ENCODE measurements around the gene CTF1.

Gene CTF1

DNA sequence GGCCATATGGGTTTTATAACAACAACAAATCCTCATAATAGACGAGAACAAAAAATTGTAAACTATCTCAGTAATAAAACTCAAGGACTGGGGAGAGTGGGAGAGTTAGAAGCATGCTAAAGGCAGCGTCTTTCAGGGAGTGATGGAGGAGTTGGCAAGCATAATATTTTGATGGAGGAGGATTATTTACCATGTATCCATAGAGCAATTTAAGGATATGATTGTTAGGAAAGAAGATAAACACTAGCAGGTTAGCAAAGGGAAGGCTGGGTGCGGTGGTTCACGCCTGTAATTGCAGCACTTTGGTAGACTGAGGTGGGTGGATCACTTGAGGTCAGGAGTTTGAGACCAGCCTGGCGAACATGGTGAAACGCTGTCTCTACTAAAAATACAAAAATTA is 30.4 kb upstream of the CTF1 start:
- TF ChIP-seq, protein P1, sequence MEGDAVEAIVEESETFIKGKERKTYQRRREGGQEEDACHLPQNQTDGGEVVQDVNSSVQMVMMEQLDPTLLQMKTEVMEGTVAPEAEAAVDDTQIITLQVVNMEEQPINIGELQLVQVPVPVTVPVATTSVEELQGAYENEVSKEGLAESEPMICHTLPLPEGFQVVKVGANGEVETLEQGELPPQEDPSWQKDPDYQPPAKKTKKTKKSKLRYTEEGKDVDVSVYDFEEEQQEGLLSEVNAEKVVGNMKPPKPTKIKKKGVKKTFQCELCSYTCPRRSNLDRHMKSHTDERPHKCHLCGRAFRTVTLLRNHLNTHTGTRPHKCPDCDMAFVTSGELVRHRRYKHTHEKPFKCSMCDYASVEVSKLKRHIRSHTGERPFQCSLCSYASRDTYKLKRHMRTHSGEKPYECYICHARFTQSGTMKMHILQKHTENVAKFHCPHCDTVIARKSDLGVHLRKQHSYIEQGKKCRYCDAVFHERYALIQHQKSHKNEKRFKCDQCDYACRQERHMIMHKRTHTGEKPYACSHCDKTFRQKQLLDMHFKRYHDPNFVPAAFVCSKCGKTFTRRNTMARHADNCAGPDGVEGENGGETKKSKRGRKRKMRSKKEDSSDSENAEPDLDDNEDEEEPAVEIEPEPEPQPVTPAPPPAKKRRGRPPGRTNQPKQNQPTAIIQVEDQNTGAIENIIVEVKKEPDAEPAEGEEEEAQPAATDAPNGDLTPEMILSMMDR (IDR thresholded peaks at IDR 0.05; ENCODE audit: insufficient read depth, low read depth, low read length, missing control alignments) = no peak
- DNase-seq (ENCODE audit: low read depth) = no peak
- H3K4me3 ChIP-seq (ENCODE audit: low read length) = no peak overlapping the region

DNA sequence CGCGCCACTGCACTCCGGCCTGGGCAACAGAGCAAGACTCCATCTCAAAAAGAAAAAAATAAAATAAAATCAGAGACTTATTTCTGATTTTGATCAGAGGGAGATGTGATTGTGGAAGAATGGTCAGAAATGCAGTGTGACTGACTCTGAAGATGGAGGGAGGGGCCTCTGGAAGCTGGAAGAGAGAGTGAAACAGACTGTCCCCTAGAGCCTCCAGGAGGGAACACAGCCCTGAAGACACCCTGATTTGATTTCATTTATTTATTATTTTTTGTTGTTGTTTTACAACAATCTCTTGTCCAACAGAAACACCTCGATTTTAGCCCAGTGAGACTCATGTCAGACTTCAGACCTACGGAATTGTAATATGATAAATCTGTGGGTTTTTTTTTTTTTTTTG is 28.7 kb upstream of the CTF1 start:
- peak; percentile 32 for DNase-seq (ENCODE audit: low read depth)
- TF ChIP-seq, protein P1 (IDR thresholded peaks at IDR 0.05; ENCODE audit: insufficient read depth, low read depth, low read length, missing control alignments) = peak; percentile 30

DNA sequence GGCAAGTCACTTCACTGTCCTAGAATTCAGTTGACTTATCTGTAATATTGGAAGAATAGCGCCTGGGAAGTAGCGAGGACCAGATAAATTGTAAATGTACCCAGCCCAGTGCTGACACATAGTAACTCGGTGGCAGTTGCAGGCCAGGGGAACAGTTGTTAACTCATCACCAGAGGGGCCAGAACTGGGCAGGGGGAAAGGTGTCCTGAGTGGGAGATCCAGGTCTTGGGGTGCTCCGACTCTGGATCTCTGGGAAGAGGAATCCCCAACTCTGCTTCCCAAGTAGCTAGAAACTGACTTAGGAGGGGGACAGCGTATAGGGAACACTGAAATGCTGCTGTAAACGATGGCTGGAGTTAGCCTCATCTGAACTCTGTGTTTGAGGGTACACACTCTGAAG is 25.5 kb upstream of the CTF1 start:
- DNase-seq (ENCODE audit: low read depth) = no peak
- TF ChIP-seq, protein P1 (IDR thresholded peaks at IDR 0.05; ENCODE audit: insufficient read depth, low read depth, low read length, missing control alignments) = no peak

More for the DNA sequence above, 28.7 kb upstream of the CTF1 start:
- H3K4me3 ChIP-seq (ENCODE audit: low read length) = no peak overlapping the region

DNA sequence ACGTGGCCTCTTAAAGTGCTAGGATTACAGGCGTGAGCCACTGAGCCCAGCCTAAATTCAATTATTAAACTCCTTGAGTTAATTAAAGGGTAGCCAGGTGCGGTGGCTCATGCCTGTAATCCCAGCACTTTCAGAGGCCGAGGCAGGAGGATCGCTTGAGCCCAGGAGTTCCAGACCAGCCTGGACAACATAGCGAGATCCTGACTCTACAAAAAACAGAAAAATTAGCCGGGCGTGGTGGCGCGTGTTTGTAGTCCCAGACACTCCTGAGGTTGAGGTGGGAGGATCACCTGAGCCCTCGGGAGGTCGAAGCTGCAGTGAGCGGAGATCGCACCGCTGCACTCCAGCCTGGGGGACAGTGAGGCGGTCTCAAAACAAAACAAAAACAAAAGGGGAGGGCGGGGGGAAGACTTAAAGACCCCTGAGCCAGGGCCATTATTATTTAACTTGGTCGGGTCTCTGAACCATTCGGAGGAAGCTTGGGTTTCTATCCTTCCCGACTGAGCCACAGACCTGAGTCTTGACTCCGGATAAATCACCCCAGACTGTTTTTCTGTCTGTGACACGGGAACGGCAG is 22.1 kb upstream of the CTF1 start:
- TF ChIP-seq, protein P1 (IDR thresholded peaks at IDR 0.05; ENCODE audit: insufficient read depth, low read depth, low read length, missing control alignments) = no peak
- peak overlapping the region; percentile 88 for H3K4me3 ChIP-seq (ENCODE audit: low read length)
- no peak for DNase-seq (ENCODE audit: low read depth)

More for the DNA sequence above, 25.5 kb upstream of the CTF1 start:
- H3K4me3 ChIP-seq (ENCODE audit: low read length) = no peak overlapping the region

DNA sequence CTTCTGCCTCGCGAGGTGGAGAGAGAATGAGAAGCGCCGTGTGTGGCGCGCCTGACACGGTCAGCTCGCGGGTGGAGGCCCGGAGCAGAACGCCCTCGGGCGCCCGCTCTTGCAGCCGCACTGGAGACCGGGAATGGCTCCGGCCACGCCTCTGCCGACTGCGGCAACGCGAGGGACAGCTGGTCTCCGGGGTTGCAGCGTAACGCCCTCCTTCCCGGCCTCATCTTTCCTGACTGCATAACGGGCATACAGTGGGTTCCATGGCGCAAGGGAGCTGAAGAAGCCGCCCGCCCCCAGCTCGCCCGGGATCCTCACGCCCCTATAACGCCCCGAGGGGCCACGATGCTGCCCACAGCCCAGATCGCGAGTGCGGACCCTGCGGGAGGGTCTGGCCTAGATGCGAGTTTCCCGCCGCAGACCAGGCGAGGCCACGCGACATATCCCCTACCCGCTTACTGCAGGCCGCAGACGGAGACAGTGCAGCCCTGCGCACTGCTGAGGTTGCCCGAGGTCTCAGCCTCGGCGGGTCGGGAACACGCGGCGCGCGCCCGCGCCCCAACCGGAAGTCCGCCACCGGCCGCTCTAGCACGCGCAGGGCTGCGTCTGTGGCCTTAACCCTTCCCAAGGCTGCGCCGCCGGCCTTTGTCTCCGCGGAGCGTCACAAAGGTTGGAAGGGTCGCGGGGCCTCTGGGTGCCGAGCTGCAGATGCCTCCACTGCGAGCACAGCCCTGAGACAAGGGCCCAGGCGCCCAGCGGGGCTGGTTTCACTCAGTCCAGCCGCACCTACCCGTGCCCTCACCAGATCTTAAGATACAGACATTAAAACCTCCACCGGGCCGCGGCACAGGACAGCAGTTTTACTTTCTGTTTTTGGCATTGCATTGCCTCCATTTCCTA is 21.3 kb upstream of the CTF1 start:
- TF ChIP-seq, protein P1 (IDR thresholded peaks at IDR 0.05; ENCODE audit: insufficient read depth, low read depth, low read length, missing control alignments) = no peak
- DNase-seq (ENCODE audit: low read depth) = peak; percentile 90
- peak overlapping the region; percentile 88 for H3K4me3 ChIP-seq (ENCODE audit: low read length)

DNA sequence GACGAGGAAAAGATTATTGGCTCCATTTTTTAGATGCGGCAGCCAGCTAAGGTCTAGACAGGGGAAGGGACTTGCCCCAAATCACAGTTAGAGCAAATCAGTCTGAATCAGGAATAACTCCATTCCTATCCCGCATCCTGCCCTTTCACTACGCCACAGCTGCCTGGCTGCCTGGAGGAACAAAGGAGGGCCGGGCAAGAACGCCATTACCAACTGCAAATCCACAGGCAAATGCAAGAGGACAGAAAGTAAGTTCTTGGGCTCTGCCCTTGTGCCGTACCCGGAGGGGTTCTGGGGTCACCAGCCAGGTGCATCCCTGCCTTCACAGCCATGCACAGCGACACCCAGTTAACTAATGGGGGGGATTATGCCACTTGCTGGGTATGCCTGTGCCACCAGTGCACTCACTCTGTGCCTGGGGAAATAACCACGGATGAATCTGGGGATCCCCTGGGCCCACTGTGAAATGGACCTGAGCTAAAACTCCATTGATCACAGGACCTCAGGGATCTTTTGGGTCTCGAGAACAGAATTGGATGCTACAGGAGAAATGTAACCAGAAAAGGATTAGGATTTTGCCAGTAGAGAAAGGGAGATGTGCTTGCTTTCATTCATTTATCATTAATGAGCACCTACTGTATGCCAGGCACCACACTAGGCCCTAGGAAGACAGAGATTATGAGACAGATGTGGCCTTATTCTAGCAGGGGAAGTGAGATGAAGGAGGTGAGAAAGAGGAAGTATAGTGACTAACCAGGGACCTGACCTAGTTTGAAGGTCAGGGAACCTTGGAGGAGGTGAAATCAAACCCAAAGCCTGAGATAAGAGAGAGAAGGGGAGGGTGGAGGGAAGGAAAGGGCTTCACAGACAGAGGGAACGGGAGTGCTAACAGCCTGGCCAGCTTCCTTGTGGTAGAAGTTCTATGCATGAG is 20.3 kb upstream of the CTF1 start:
- DNase-seq (ENCODE audit: low read depth) = peak; percentile 34
- TF ChIP-seq, protein P1 (IDR thresholded peaks at IDR 0.05; ENCODE audit: insufficient read depth, low read depth, low read length, missing control alignments) = no peak
- peak overlapping the region; percentile 88 for H3K4me3 ChIP-seq (ENCODE audit: low read length)
